IMR-90 (cell line): ENCODE results near the gene SEMA3E. TPM values are rescaled to one million over a fixed set of nuclear protein-coding genes. Genes with fewer than 3 reads are reported as not detected.

ENCODE experiments used
- ATAC-seq: fragments of 200-7000 bp; cut with Tn5 transposase; 2 replicates; pipeline ENCODE4 v1.9.1; 2020; ENCODE audit warnings: low read depth, mild to moderate bottlenecking, moderate library complexity
- BruUV-seq: library from RNA; stranded (reverse); fragments of 400-500 nt; replicated peaks from 2 replicates; lab custom pipeline; 2021; lab: Mats Ljungman, UMichigan
- CTCF ChIA-PET: fragments of 300-600 bp; formaldehyde crosslinking; extraction: SDS; loops from one replicate; lab custom pipeline; 2021; ENCODE audit warnings: antibody characterized with exemption; lab: Yijun Ruan, JAX
- POLR2A ChIA-PET: fragments of 300-600 bp; sonication (Branson Sonifier 250); formaldehyde crosslinking; loops from one replicate; lab custom pipeline; 2022; ENCODE audit warnings: antibody characterized with exemption; ENCODE audit not compliant: unreplicated experiment; lab: Charles Lee
- DNase-seq: peaks from one replicate; pipeline ENCODE4 v3.0.0; 2013
- H2AFZ ChIP-seq: replicated peaks from 2 replicates; pipeline ENCODE3; 2013; ENCODE audit warnings: low read length, mild to moderate bottlenecking; ENCODE audit not compliant: poor library complexity
- H2AK5ac ChIP-seq: 2 replicates; pipeline ENCODE4 v1.6.1; 2013; ENCODE audit warnings: low read depth, low read length, inconsistent platforms
- H2AK9ac ChIP-seq: replicated peaks from 2 replicates; pipeline ENCODE3; 2013; ENCODE audit warnings: mild to moderate bottlenecking, low read depth, low read length, moderate library complexity; ENCODE audit not compliant: poor library complexity
- H2BK120ac ChIP-seq: 2 replicates; pipeline ENCODE4 v1.6.1; 2013; ENCODE audit warnings: low read depth, low read length, inconsistent platforms
- H2BK15ac ChIP-seq: 3 replicates; pipeline ENCODE4 v1.6.1; 2013; ENCODE audit warnings: low read depth, low read length, inconsistent platforms
- H2BK20ac ChIP-seq: 2 replicates; pipeline ENCODE4 v1.6.1; 2013; ENCODE audit warnings: low read depth, mild to moderate bottlenecking, inconsistent platforms, low read length, moderate library complexity
- H2BK5ac ChIP-seq: 2 replicates; pipeline ENCODE4 v1.6.1; 2013; ENCODE audit warnings: mild to moderate bottlenecking, low read depth, low read length, inconsistent platforms; ENCODE audit not compliant: poor library complexity, severe bottlenecking
- H3K14ac ChIP-seq: replicated peaks from 2 replicates; pipeline ENCODE4 v1.6.1; 2013; ENCODE audit warnings: low read depth, low read length, inconsistent platforms
- H3K18ac ChIP-seq: 2 replicates; pipeline ENCODE4 v1.6.1; 2013; ENCODE audit warnings: low read depth, low read length, control low read depth
- H3K23ac ChIP-seq: 2 replicates; pipeline ENCODE4 v1.6.1; 2013; ENCODE audit warnings: low read depth, low read length, inconsistent platforms
- H3K27ac ChIP-seq: 2 replicates; pipeline ENCODE4 v1.5.1; 2013; ENCODE audit warnings: mild to moderate bottlenecking, control low read depth, low read length; ENCODE audit not compliant: insufficient read depth
- H3K27me3 ChIP-seq: 2 replicates; pipeline ENCODE4 v1.6.1; 2013; ENCODE audit warnings: low read length; ENCODE audit not compliant: control insufficient read depth, insufficient read depth
- H3K36me3 ChIP-seq: 2 replicates; pipeline ENCODE4 v1.6.1; 2013; ENCODE audit warnings: low read length, mixed read lengths; ENCODE audit not compliant: control insufficient read depth, insufficient read depth
- H3K4ac ChIP-seq: 2 replicates; pipeline ENCODE4 v1.6.1; 2013; ENCODE audit warnings: low read depth, low read length, inconsistent platforms
- H3K4me1 ChIP-seq: 2 replicates; pipeline ENCODE4 v1.6.1; 2013; ENCODE audit warnings: low read length, mixed read lengths; ENCODE audit not compliant: control insufficient read depth, insufficient read depth
- H3K4me2 ChIP-seq: 2 replicates; pipeline ENCODE4 v1.6.1; 2013; ENCODE audit warnings: low read depth, mild to moderate bottlenecking, control low read depth, low read length, moderate library complexity
- H3K4me3 ChIP-seq: 2 replicates; pipeline ENCODE4 v1.5.1; 2013; ENCODE audit warnings: low read depth, mild to moderate bottlenecking, control low read depth, low read length, moderate library complexity; ENCODE audit not compliant: insufficient read depth
- H3K56ac ChIP-seq: 2 replicates; pipeline ENCODE4 v1.6.1; 2013; ENCODE audit warnings: low read length, inconsistent platforms; ENCODE audit not compliant: insufficient read depth; ENCODE audit errors: extremely low read depth
- H3K79me1 ChIP-seq, 2 experiments: 2 replicates each; pipeline ENCODE4 v1.6.1; 2013; ENCODE audit warnings: low read length in 2 of 2, inconsistent platforms in 1 of 2, low read depth in 1 of 2
- H3K9ac ChIP-seq: 2 replicates; pipeline ENCODE4 v1.6.1; 2013; ENCODE audit warnings: low read depth, low read length, control low read depth
- H3K9me1 ChIP-seq: 2 replicates; pipeline ENCODE4 v1.6.1; 2013; ENCODE audit warnings: low read length, inconsistent platforms; ENCODE audit not compliant: insufficient read depth
- H3K9me3 ChIP-seq: 2 replicates; pipeline ENCODE4 v1.6.1; 2013; ENCODE audit warnings: low read length; ENCODE audit not compliant: control insufficient read depth, insufficient read depth
- H4K20me1 ChIP-seq: 2 replicates; pipeline ENCODE4 v1.6.1; 2013; ENCODE audit warnings: low read length, inconsistent platforms; ENCODE audit not compliant: insufficient read depth
- H4K5ac ChIP-seq: 2 replicates; pipeline ENCODE4 v1.6.1; 2013; ENCODE audit warnings: mild to moderate bottlenecking, low read depth, low read length, control low read depth
- H4K8ac ChIP-seq, 2 experiments: 2 replicates each; pipeline ENCODE4 v1.6.1; 2013; ENCODE audit warnings: low read depth in 2 of 2, low read length in 2 of 2, control low read depth in 1 of 2, inconsistent platforms in 1 of 2
- H4K91ac ChIP-seq: 2 replicates; pipeline ENCODE4 v1.6.1; 2013; ENCODE audit warnings: low read depth, low read length, inconsistent platforms; ENCODE audit not compliant: insufficient read depth
- MAFK ChIP-seq: IDR thresholded peaks from 2 replicates; pipeline ENCODE4 v1.6.1; 2012; ENCODE audit warnings: low read depth, low read length, improper control_type of control experiment
- MXI1 ChIP-seq: IDR thresholded peaks from 2 replicates; pipeline ENCODE4 v1.6.1; 2012; ENCODE audit warnings: low read depth, mild to moderate bottlenecking, low read length, moderate library complexity, borderline replicate concordance
- NFE2L2 ChIP-seq: fragments of 150-350 bp; IDR thresholded peaks from 2 replicates; pipeline ENCODE4 v1.6.1; 2016; ENCODE audit warnings: low read depth, mild to moderate bottlenecking, low read length
- RFX5 ChIP-seq: IDR thresholded peaks from 2 replicates; pipeline ENCODE4 v1.8.0; 2012; ENCODE audit warnings: low read depth, mild to moderate bottlenecking, low read length, moderate library complexity
- WGBS, 2 experiments: methylation state at CpG; one replicate each; pipeline versions ENCODE4 v1.1.5 to v1.1.7; 2013; ENCODE audit warnings: missing lambda C conversion rate in 2 of 2; ENCODE audit not compliant: insufficient read length in 1 of 2; ENCODE audit errors: extremely low coverage in 2 of 2; 5-methylcytosine and 5-hydroxymethylcytosine counted together
- dilution Hi-C: fragments of 300-500 bp; cut with HindIII; formaldehyde crosslinking; loops from one replicate; pipeline ENCODE4 v1.14.3; 2018; ENCODE audit warnings: low sequenced_read_pairs; ENCODE audit not compliant: unreplicated experiment
- in situ Hi-C: fragments of 300-500 bp; cut with MboI; formaldehyde crosslinking; loops from 3 replicates; pipeline ENCODE4 v1.14.3; 2019; ENCODE audit warnings: low sequenced_read_pairs, inconsistent platforms, mixed read lengths
- intact Hi-C: fragments of 100-400 bp; cut with micrococcal nuclease; formaldehyde crosslinking; loops from 2 replicates; pipeline ENCODE4 v1.10.0; 2022
- polyA plus RNA-seq, 3 experiments: library from polyadenylated mRNA; depleted of rRNA; stranded (reverse); fragments of >200 nt; gene quantifications; 2 replicates each; pipeline ENCODE4 v1.2.3, GENCODE V29; 2012; ENCODE audit warnings: low replicate concordance in 1 of 3
- total RNA-seq: library from RNA; depleted of rRNA; stranded (reverse); fragments of >200 nt; gene quantifications from 2 replicates; pipeline ENCODE4 v1.2.3, GENCODE V29; 2012
- TF ChIP-seq, protein P1 (sequence below): fragments of 150-350 bp; IDR thresholded peaks from 2 replicates; pipeline ENCODE4 v1.6.1; 2016; ENCODE audit warnings: low read depth, mild to moderate bottlenecking, low read length, moderate library complexity, borderline replicate concordance

The SEMA3E gene
- total and polyA plus RNA-seq, 2 of the 4 experiments (the other 2 are of a cell fraction) = 0.31 to 0.72 TPM

GRCh38 chr7:83588602-83589240, 60.2 kb downstream of the SEMA3E start:
- TF ChIP-seq MAFK (no peak), NFE2L2 (no peak), RFX5 (no peak), MXI1 (no peak)
- TF ChIP-seq, protein P1, sequence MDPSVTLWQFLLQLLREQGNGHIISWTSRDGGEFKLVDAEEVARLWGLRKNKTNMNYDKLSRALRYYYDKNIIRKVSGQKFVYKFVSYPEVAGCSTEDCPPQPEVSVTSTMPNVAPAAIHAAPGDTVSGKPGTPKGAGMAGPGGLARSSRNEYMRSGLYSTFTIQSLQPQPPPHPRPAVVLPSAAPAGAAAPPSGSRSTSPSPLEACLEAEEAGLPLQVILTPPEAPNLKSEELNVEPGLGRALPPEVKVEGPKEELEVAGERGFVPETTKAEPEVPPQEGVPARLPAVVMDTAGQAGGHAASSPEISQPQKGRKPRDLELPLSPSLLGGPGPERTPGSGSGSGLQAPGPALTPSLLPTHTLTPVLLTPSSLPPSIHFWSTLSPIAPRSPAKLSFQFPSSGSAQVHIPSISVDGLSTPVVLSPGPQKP = no peak
- H3K9me1 ChIP-seq = no peaks in the 10 kb centered on the region
- in situ Hi-C loops = no loop called here
- no peak overlapping the region for H3K4me2 ChIP-seq
- H3K14ac ChIP-seq = no peak overlapping the region
- no peaks in the 10 kb centered on the region for H3K79me1 ChIP-seq
- POLR2A ChIA-PET = no interaction called here
- CTCF ChIA-PET = no interaction called here
- H3K18ac ChIP-seq = no peak overlapping the region
- no peak overlapping the region for H3K4me3 ChIP-seq
- no peak overlapping the region for H3K9ac ChIP-seq
- no peak overlapping the region for H4K8ac ChIP-seq
- no peak overlapping the region for H2BK5ac ChIP-seq
- no TSS peak for BruUV-seq
- intact Hi-C loops = no loop called here
- no peak overlapping the region for H2BK120ac ChIP-seq
- no peaks in the 10 kb centered on the region for H3K9me3 ChIP-seq
- H2BK15ac ChIP-seq = no peak overlapping the region
- no peak for DNase-seq
- no peak overlapping the region for H2AK9ac ChIP-seq
- H3K27ac ChIP-seq = no peak overlapping the region
- H2AK5ac ChIP-seq = no peak overlapping the region
- H4K91ac ChIP-seq = no peak overlapping the region
- no peaks in the 10 kb centered on the region; the same call in 1 of the 2 replicates for H3K27me3 ChIP-seq
- H4K20me1 ChIP-seq = no peaks in the 10 kb centered on the region
- WGBS, 2 experiments = no CpG with 5 or more reads among the region's 4 CpGs
- ATAC-seq = no peak
- H3K4me1 ChIP-seq = no peaks in the 10 kb centered on the region
- no peak overlapping the region for H2AFZ ChIP-seq
- H2BK20ac ChIP-seq = no peak overlapping the region
- no peak overlapping the region for H3K4ac ChIP-seq
- no peak overlapping the region for H3K23ac ChIP-seq
- no peak overlapping the region for H3K56ac ChIP-seq
- dilution Hi-C loops = no loop called here
- H3K36me3 ChIP-seq = no peaks in the 10 kb centered on the region
- H4K5ac ChIP-seq = no peak overlapping the region
